ENCODE results near the gene FAT1. TPM values are rescaled to one million over a fixed set of nuclear protein-coding genes. Genes with fewer than 3 reads are reported as not detected.

The FAT1 gene
- total and polyA plus RNA-seq, 9 of the 15 experiments (the other 6 are each of a cell fraction or from before 2014, with no cell fraction given), result 6.0 to 38.4 (median 21.4) TPM

- H4K20me1 ChIP-seq (replicated peaks; ENCODE audit: control insufficient read depth, insufficient read depth, low read length), result no peaks in the 10 kb centered on the region
- H3K4me3 ChIP-seq, result no peak overlapping the region
- no peak for ATAC-seq
- ChIA-PET POLR2A (interaction anchor here (0.6 to 0.9 kb wide), 2 partner anchors 19 to 299 kb away, joined by 3 read pairs; no protein-coding TSS in a partner anchor), CTCF (ENCODE audit: low intra/inter-chr PET ratio) (no interaction called here)
- 47% methylated on average over 6 of the region's 6 CpGs for WGBS (ENCODE audit: insufficient coverage, low coverage, missing lambda C conversion rate)
- no peaks in the 10 kb centered on the region for H3K79me2 ChIP-seq (ENCODE audit: control insufficient read depth, insufficient read depth, low read length)
- FAIRE-seq, result peak; percentile 52
- intact Hi-C loops (cut with micrococcal nuclease) (no loop called here), in situ Hi-C loops (cut with MboI) (no loop called here)
- no peaks in the 10 kb centered on the region for H3K9me1 ChIP-seq (ENCODE audit: control insufficient read depth, insufficient read depth, low read length)
- no peaks in the 10 kb centered on the region for H3K27me3 ChIP-seq (ENCODE audit: control insufficient read depth in 2 of 2, insufficient read depth in 2 of 2, low read length in 2 of 2)
- H3K9ac ChIP-seq (ENCODE audit: insufficient read depth in 1 of 2, low read depth in 2 of 2, low read length in 2 of 2), result no peak overlapping the region
- no peaks in the 10 kb centered on the region; the same call in 1 of the 2 replicates for H3K9me3 ChIP-seq (replicated peaks; ENCODE audit: control insufficient read depth, insufficient read depth, low read depth, low read length)
- no peak overlapping the region for H3K27ac ChIP-seq (ENCODE audit: extremely low read depth, low read depth, low read length)
- TF ChIP-seq DEAF1 (CRISPR knock-in tag; IDR thresholded peaks at IDR 0.05) (no peak), C11orf30 (IDR thresholded peaks at IDR 0.05; ENCODE audit: low read depth) (0 out of 2 replicates have a peak, but pooled peaks have one; percentile 9)
- BruUV-seq (replicated peaks), result no TSS peak
- no peaks in the 10 kb centered on the region; a peak in 1 of 5 replicates for H3K4me1 ChIP-seq (replicated peaks in 1 of 2; ENCODE audit: control insufficient read depth in 2 of 2, insufficient read depth in 2 of 2, low read length in 2 of 2)
- peak in 2 of 4 experiments; percentile 12 for DNase-seq (ENCODE audit: extremely low read depth in 1 of 4, low spot score in 3 of 4)
- peaks cover 38% of the 10 kb centered on the region; the same call in 2 of the 3 replicates for H3K36me3 ChIP-seq (ENCODE audit: control insufficient read depth, insufficient read depth, low read length)
- no peak overlapping the region for H3K4me2 ChIP-seq (ENCODE audit: insufficient read depth, low read length)
- no peak overlapping the region for H2AFZ ChIP-seq (ENCODE audit: low read depth, low read length)
Observed at GRCh38 chr4:186606591-186606992, 117.1 kb downstream of the FAT1 start.

- Histone ChIP-seq H3K36me3 (ENCODE audit: control insufficient read depth, insufficient read depth, low read length) (peaks cover 38% of the 10 kb centered on the region; the same call in 2 of the 3 replicates), H3K9me1 (ENCODE audit: control insufficient read depth, insufficient read depth, low read length) (no peaks in the 10 kb centered on the region), H3K9me3 (replicated peaks; ENCODE audit: control insufficient read depth, insufficient read depth, low read depth, low read length) (no peaks in the 10 kb centered on the region; the same call in 1 of the 2 replicates), H3K9ac (ENCODE audit: insufficient read depth in 1 of 2, low read depth in 2 of 2, low read length in 2 of 2) (no peak overlapping the region), H3K4me1 (replicated peaks in 1 of 2; ENCODE audit: control insufficient read depth in 2 of 2, insufficient read depth in 2 of 2, low read length in 2 of 2) (no peaks in the 10 kb centered on the region; a peak in 1 of 5 replicates), H3K27me3 (ENCODE audit: control insufficient read depth in 2 of 2, insufficient read depth in 2 of 2, low read length in 2 of 2) (no peaks in the 10 kb centered on the region), H3K4me3 (no peak overlapping the region), H3K27ac (ENCODE audit: extremely low read depth, low read depth, low read length) (no peak overlapping the region), H4K20me1 (replicated peaks; ENCODE audit: control insufficient read depth, insufficient read depth, low read length) (no peaks in the 10 kb centered on the region), H2AFZ (ENCODE audit: low read depth, low read length) (no peak overlapping the region), H3K4me2 (ENCODE audit: insufficient read depth, low read length) (no peak overlapping the region), H3K79me2 (ENCODE audit: control insufficient read depth, insufficient read depth, low read length) (no peaks in the 10 kb centered on the region)
- FAIRE-seq (no peak), ATAC-seq (no peak), DNase-seq (ENCODE audit: extremely low read depth in 1 of 4, low spot score in 3 of 4) (no peak)
- TF ChIP-seq ZNF263 (CRISPR knock-in tag; IDR thresholded peaks at IDR 0.05; ENCODE audit: borderline replicate concordance), result peak; percentile 88
- TF ChIP-seq CBFB (CRISPR knock-in tag; IDR thresholded peaks at IDR 0.05), result no peak
- 13% methylated on average over 2 of the region's 3 CpGs for WGBS (ENCODE audit: insufficient coverage, low coverage, missing lambda C conversion rate)
- POLR2A ChIA-PET, result no interaction called here
- intact Hi-C loops (cut with micrococcal nuclease), result no loop called here
- no TSS peak for BruUV-seq (replicated peaks)
- CTCF ChIA-PET (ENCODE audit: low intra/inter-chr PET ratio), result no interaction called here
- in situ Hi-C loops (cut with MboI), result no loop called here
Observed at GRCh38 chr4:186605261-186605865, 118.3 kb downstream of the FAT1 start.
